Measurements from ENCODE around the gene LINGO3.

The LINGO3 gene

DNA sequence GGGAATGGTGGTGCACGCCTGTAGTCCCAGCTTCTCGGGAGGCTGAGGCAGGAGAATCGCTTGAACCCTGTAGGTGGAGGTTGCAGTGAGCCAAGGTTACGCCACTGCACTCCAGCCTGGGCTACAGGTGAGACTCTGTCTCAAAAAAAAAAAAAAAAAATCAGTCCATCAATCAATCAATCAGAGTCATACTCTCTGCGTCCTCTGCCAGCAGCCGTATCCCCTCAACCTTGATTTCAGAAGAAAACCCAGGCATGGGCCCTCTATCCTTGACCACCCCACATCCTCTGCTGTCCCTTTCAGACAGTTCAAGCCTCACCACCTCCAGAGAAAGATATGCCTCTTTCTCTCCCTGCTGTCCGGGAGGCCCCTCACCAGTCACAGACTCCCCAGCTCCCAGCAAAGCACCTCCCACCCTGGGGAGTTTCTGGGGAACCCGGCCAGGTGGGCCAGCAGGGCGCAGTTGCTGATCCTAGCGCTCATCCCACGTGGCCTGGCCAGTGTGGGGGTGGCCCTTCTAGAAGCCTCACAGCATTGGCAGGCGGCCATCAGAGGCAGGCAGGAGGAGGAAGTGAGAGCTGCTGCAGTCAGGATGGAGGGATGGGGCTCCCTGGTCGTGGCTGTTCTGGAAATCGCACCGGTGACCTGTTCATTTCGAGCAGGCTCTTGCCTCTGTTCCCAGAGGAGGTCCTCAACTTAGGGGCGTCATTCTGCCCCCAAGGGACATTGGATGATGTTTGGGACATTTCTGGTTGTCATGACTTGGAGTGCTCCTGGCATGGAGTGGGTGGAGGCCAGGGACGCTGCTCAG lies 41.6 kb downstream of the LINGO3 start (continued):
- TF ChIP-seq ZNF394 (tag by site-specific recombination; IDR thresholded peaks at IDR 0.05; ENCODE audit: borderline replicate concordance) (no peak), ZNF776 (tag by site-specific recombination; IDR thresholded peaks at IDR 0.05; ENCODE audit: borderline replicate concordance) (no peak), ZNF701 (tag by site-specific recombination; IDR thresholded peaks at IDR 0.05) (no peak), ZNF626 (tag by site-specific recombination; IDR thresholded peaks at IDR 0.05) (no peak), ZSCAN16 (tag by site-specific recombination; IDR thresholded peaks at IDR 0.05) (no peak), ZNF239 (tag by site-specific recombination; IDR thresholded peaks at IDR 0.05) (no peak), HOXD13 (CRISPR knock-in tag; IDR thresholded peaks at IDR 0.05; ENCODE audit: borderline replicate concordance) (no peak), GLIS1 (tag by site-specific recombination; IDR thresholded peaks at IDR 0.05) (peak; percentile 95), GLIS2 (tag by site-specific recombination; IDR thresholded peaks at IDR 0.05) (peak; percentile 53), ZNF157 (tag by site-specific recombination; IDR thresholded peaks at IDR 0.05) (no peak), ZBTB11 (tag by site-specific recombination; conservative IDR thresholded peaks at IDR 0.05; ENCODE audit: low read depth) (no peak), MYNN (tag by site-specific recombination; IDR thresholded peaks at IDR 0.05; ENCODE audit: borderline replicate concordance) (no peak), KLF7 (tag by site-specific recombination; IDR thresholded peaks at IDR 0.05; ENCODE audit: borderline replicate concordance) (no peak), ZFP41 (tag by site-specific recombination; IDR thresholded peaks at IDR 0.05; ENCODE audit: borderline replicate concordance) (no peak), ZNF76 (tag by site-specific recombination; IDR thresholded peaks at IDR 0.05; ENCODE audit: borderline replicate concordance, low read depth) (no peak), WT1 (tag by site-specific recombination; IDR thresholded peaks at IDR 0.05) (no peak), ZNF202 (tag by site-specific recombination; IDR thresholded peaks at IDR 0.05; ENCODE audit: borderline replicate concordance) (no peak), EGR2 (tag by site-specific recombination; IDR thresholded peaks at IDR 0.05; ENCODE audit: low read depth) (peak; percentile 61), ZNF274 (IDR thresholded peaks at IDR 0.05; ENCODE audit: low read length) (no peak), ZNF274 (tag by site-specific recombination; IDR thresholded peaks at IDR 0.05; ENCODE audit: borderline replicate concordance) (no peak), ZNF416 (tag by site-specific recombination; IDR thresholded peaks at IDR 0.05) (no peak), ZNF449 (tag by site-specific recombination; IDR thresholded peaks at IDR 0.05) (no peak), ZNF426 (tag by site-specific recombination; IDR thresholded peaks at IDR 0.05) (no peak)
- TF ChIP-seq, protein P1, sequence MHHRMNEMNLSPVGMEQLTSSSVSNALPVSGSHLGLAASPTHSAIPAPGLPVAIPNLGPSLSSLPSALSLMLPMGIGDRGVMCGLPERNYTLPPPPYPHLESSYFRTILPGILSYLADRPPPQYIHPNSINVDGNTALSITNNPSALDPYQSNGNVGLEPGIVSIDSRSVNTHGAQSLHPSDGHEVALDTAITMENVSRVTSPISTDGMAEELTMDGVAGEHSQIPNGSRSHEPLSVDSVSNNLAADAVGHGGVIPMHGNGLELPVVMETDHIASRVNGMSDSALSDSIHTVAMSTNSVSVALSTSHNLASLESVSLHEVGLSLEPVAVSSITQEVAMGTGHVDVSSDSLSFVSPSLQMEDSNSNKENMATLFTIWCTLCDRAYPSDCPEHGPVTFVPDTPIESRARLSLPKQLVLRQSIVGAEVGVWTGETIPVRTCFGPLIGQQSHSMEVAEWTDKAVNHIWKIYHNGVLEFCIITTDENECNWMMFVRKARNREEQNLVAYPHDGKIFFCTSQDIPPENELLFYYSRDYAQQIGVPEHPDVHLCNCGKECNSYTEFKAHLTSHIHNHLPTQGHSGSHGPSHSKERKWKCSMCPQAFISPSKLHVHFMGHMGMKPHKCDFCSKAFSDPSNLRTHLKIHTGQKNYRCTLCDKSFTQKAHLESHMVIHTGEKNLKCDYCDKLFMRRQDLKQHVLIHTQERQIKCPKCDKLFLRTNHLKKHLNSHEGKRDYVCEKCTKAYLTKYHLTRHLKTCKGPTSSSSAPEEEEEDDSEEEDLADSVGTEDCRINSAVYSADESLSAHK (tag by site-specific recombination; IDR thresholded peaks at IDR 0.05) = peak; percentile 78
- TF ChIP-seq, protein P2, sequence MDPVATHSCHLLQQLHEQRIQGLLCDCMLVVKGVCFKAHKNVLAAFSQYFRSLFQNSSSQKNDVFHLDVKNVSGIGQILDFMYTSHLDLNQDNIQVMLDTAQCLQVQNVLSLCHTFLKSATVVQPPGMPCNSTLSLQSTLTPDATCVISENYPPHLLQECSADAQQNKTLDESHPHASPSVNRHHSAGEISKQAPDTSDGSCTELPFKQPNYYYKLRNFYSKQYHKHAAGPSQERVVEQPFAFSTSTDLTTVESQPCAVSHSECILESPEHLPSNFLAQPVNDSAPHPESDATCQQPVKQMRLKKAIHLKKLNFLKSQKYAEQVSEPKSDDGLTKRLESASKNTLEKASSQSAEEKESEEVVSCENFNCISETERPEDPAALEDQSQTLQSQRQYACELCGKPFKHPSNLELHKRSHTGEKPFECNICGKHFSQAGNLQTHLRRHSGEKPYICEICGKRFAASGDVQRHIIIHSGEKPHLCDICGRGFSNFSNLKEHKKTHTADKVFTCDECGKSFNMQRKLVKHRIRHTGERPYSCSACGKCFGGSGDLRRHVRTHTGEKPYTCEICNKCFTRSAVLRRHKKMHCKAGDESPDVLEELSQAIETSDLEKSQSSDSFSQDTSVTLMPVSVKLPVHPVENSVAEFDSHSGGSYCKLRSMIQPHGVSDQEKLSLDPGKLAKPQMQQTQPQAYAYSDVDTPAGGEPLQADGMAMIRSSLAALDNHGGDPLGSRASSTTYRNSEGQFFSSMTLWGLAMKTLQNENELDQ (tag by site-specific recombination; IDR thresholded peaks at IDR 0.05; ENCODE audit: low read depth) = no peak
